Sigmoid colon (tissue), 4 donors: ENCODE measurements around the gene GALNT14.

Experiments
- CTCF ChIP-seq, 4 experiments: fragments of 450-650 bp in 3 of 4; fragments of 200-600 bp in 1 of 4; IDR thresholded peaks; one replicate each; pipeline ENCODE4 v1.5.1; 2016 to 2019; ENCODE audit warnings: antibody characterized with exemption in 4 of 4, mild to moderate bottlenecking in 3 of 4, moderate library complexity in 2 of 4
- EP300 ChIP-seq, 4 donors: sonication (generic); formaldehyde crosslinking; IDR thresholded peaks; one replicate each; pipeline ENCODE4 v1.6.1; 2017; ENCODE audit warnings: antibody characterized with exemption in 4 of 4
- POLR2A ChIP-seq, 2 donors: fragments of 450-650 bp; IDR thresholded peaks; one replicate each; pipeline ENCODE4 v1.6.1; 2016; ENCODE audit warnings: antibody characterized with exemption in 2 of 2, mild to moderate bottlenecking in 2 of 2, moderate library complexity in 2 of 2
- POLR2AphosphoS5 ChIP-seq, 4 donors: sonication (generic); formaldehyde crosslinking; IDR thresholded peaks; one replicate each; pipeline ENCODE4 v1.6.1; 2017; ENCODE audit warnings: antibody characterized with exemption in 4 of 4

GRCh38 chr2:31032475-31032874, 105.8 kb downstream of the GALNT14 start:
- TF ChIP-seq CTCF (IDR thresholded peaks at IDR 0.05) = no peak
- no peak for TF ChIP-seq POLR2AphosphoS5 (IDR thresholded peaks at IDR 0.05)
- no peak for TF ChIP-seq POLR2A (IDR thresholded peaks at IDR 0.05)
- TF ChIP-seq EP300 (IDR thresholded peaks at IDR 0.05) = no peak
